Chondrocyte (in vitro differentiated cells): ENCODE measurements around the gene SLC51B. TPM values are rescaled to one million over a fixed set of nuclear protein-coding genes. Genes with fewer than 3 reads are reported as not detected.

Experiments used
- DNase-seq: peaks from one replicate; pipeline ENCODE4 v3.0.0; 2021; ENCODE audit warnings: mixed read lengths, low spot score
- H3K27ac Mint-ChIP-seq: one replicate; pipeline ENCODE4 v1.8.0; 2021; ENCODE audit warnings: mild to moderate bottlenecking, moderate library complexity, mixed read lengths; ENCODE audit not compliant: unreplicated experiment
- H3K27me3 Mint-ChIP-seq: 2 replicates; pipeline ENCODE4 v1.8.0; 2021; ENCODE audit warnings: low read depth, mixed read lengths
- H3K36me3 Mint-ChIP-seq: 2 replicates; pipeline ENCODE4 v1.8.0; 2021; ENCODE audit warnings: low read depth, mixed read lengths
- H3K4me1 Mint-ChIP-seq: 2 replicates; pipeline ENCODE4 v1.8.0; 2021; ENCODE audit warnings: low read depth, mild to moderate bottlenecking, mixed read lengths
- H3K4me3 Mint-ChIP-seq: one replicate; pipeline ENCODE4 v1.8.0; 2021; ENCODE audit warnings: mild to moderate bottlenecking, moderate library complexity, mixed read lengths; ENCODE audit not compliant: unreplicated experiment
- H3K9me3 Mint-ChIP-seq: 2 replicates; pipeline ENCODE4 v1.8.0; 2021; ENCODE audit warnings: low read depth, mixed read lengths
- total RNA-seq: library from RNA; stranded (reverse); gene quantifications from 3 replicates; pipeline ENCODE4 v1.2.1, GENCODE V29; 2021
- TF ChIP-seq, protein P1 (sequence below): fragments of 200-600 bp; sonication (generic); IDR thresholded peaks from 2 replicates; pipeline ENCODE4 v1.5.0; 2021; ENCODE audit warnings: antibody characterized with exemption, mild to moderate bottlenecking, moderate library complexity

SLC51B gene
- total RNA-seq, 1 donor from 2014 or later: not detected

DNA sequence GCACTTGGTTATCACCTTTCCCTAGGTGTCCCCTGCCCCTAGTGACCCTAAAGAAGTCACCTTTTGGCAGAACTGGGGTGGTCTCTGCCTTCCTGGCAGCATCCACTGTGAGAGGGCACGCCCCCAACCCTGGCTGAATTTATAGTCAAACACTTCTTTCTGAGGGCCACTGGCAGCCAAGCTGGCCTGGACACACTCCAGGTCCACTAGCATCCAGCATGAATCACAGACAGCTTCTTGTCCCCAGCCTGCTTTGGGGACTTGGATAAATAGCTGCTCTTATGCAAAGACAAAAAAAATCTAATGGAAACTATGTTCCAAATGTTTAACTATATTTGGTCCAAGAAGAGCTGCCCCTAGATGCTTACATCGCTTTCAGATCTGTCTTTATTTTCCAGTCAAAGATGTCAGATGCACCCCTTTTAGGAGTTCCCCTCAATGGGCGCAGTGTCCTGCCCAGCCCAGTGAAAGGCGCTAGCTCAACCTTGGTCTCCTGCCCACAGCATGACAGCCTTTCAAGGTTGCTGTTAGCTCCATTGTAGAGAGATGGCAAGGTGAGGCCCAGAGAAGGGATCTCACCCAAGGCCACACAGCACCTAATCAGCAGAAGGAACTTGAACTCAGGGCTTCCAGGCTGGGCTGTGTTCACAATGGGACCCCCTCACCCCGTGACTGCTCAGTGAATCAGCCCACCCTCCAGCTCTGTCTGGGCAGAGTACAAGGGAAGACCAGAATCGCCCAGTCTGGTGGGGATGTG is 15.6 kb downstream of the SLC51B start:
- no peak overlapping the region for H3K4me3 Mint-ChIP-seq
- peak overlapping the region; percentile 8 for H3K27ac Mint-ChIP-seq
- H3K36me3 Mint-ChIP-seq: peaks cover 2% of the 10 kb centered on the region
- DNase-seq: no peak
- TF ChIP-seq, protein P1, sequence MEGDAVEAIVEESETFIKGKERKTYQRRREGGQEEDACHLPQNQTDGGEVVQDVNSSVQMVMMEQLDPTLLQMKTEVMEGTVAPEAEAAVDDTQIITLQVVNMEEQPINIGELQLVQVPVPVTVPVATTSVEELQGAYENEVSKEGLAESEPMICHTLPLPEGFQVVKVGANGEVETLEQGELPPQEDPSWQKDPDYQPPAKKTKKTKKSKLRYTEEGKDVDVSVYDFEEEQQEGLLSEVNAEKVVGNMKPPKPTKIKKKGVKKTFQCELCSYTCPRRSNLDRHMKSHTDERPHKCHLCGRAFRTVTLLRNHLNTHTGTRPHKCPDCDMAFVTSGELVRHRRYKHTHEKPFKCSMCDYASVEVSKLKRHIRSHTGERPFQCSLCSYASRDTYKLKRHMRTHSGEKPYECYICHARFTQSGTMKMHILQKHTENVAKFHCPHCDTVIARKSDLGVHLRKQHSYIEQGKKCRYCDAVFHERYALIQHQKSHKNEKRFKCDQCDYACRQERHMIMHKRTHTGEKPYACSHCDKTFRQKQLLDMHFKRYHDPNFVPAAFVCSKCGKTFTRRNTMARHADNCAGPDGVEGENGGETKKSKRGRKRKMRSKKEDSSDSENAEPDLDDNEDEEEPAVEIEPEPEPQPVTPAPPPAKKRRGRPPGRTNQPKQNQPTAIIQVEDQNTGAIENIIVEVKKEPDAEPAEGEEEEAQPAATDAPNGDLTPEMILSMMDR: no peak
- H3K4me1 Mint-ChIP-seq: peaks cover 50% of the 10 kb centered on the region
- peaks cover 2% of the 10 kb centered on the region for H3K9me3 Mint-ChIP-seq
- H3K27me3 Mint-ChIP-seq: no peaks in the 10 kb centered on the region

DNA sequence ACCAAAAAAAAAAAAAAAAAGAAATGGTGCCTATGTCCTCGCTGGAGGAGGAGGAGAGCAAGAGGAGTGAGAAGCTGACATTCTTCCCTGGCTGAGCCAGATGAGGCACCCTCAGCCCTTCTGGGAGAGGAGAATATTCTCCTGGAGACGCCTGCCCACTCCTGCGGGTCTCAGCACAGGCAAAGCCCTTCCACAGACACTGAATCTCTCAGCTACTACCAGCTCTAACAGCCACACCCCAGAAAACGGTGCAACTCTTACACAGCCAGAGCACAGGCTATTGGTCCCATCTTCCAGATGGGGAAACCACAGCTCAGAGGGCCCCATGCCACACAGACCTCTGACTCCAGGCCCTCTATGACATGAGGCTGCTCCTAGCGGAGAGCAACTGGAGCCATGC is 16.9 kb downstream of the SLC51B start:
- no peak for DNase-seq
- Mint-ChIP-seq H3K27me3 (no peaks in the 10 kb centered on the region), H3K27ac (no peak overlapping the region), H3K36me3 (peaks cover 2% of the 10 kb centered on the region), H3K4me3 (no peak overlapping the region), H3K9me3 (peaks cover 2% of the 10 kb centered on the region), H3K4me1 (peaks cover 57% of the 10 kb centered on the region)
- TF ChIP-seq, protein P1: no peak

DNA sequence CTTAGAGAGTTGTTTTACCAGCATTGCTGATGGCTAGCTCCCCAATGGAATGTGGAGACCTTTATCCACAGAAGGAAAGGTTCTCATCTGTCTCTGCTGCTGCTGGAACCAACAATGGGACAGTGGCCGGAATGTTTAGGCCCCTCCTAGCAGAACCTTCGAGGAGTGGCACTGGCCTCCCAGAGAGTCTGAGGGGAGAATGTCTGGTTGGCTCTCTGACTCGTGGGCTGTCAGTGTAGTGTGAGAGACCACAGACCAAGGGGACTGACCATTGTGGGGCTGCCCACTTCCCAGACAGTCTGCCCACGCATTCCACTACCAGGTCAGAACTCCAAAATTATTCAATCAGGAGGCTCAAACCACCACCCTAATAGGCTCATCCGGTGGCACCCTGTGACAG is 17.5 kb downstream of the SLC51B start:
- peaks cover 55% of the 10 kb centered on the region for H3K4me1 Mint-ChIP-seq
- no peak overlapping the region for H3K27ac Mint-ChIP-seq
- H3K4me3 Mint-ChIP-seq: no peak overlapping the region
- DNase-seq: no peak
- TF ChIP-seq, protein P1: no peak
- H3K36me3 Mint-ChIP-seq: no peaks in the 10 kb centered on the region
- peaks cover 2% of the 10 kb centered on the region for H3K9me3 Mint-ChIP-seq
- no peaks in the 10 kb centered on the region for H3K27me3 Mint-ChIP-seq

DNA sequence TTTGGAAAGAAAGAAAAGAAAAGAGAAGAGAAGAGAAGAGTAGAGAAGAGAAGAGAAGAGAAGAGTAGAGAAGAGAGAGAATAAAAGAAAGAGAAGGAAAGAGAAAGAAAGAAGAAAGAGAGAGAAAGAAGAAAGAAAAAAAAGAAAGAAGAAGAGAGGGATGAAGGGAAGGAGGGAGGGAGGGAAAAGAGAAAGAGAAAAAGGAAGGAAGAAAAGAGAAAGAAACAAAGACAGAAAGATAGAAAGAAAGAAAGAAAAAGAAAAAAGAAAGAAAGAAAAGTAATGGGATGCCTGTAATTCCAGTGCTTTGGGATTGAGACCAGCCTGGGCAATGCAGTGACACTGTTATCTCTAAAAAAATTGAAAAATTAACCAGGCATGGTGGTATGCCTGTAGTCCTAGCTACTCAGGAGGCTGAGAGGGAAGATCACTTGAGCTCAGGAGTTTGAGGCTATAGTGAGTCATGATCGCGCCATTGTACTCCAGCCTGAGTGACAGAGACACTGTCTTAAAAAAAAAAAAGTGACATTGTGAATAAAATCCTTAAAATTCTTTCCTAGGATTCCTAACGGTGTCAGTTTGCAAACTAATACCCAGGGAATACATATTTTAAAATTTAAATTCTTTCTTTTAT is 20.9 kb downstream of the SLC51B start:
- TF ChIP-seq, protein P1: no peak
- Mint-ChIP-seq H3K27ac (peak overlapping the region; percentile 70), H3K9me3 (no peaks in the 10 kb centered on the region), H3K4me1 (peaks cover 74% of the 10 kb centered on the region), H3K4me3 (peak overlapping the region; percentile 78), H3K36me3 (no peaks in the 10 kb centered on the region), H3K27me3 (no peaks in the 10 kb centered on the region)
- DNase-seq: no peak

DNA sequence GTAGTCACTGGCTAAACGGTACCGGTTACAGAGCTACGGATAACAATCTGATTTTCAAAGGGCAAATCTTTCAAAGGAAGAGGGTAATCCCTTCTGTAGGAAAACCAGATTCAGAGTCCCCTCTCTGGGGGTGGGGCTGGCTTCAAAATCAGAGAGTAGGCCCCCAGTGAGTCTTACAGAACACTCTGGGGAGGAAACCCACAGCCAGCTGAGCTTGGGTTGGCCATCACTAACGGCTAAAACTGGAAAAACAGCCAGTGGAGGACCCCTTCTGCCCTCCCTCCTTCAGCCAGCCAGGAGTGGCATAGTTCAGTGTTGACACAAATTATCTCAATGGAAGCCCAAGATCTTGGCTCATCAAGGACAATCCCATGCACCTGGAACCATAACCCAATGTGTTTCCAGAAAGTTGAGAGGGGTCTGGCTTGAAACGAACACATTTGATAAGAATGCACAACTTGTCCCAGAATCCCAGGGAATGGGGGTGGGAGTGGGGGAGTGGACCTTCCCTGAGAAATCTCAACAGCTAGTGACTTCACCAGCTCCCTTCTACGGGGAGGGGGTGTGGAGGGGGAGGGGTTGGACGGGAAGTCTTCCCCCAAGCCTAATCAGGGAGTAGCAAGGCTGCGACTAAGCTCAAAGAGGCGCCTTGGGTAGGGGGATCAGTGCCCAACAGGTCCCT is 21.6 kb downstream of the SLC51B start:
- DNase-seq: no peak
- Mint-ChIP-seq H3K36me3 (no peaks in the 10 kb centered on the region), H3K27ac (peak overlapping the region; percentile 77), H3K27me3 (no peaks in the 10 kb centered on the region), H3K4me3 (peak overlapping the region; percentile 78), H3K9me3 (no peaks in the 10 kb centered on the region), H3K4me1 (peaks cover 75% of the 10 kb centered on the region)
- TF ChIP-seq, protein P1: no peak
